UCSD-AML1 (cell line): ENCODE results near the gene TMEM170B.
A peak's percentile ranks its signal among the peaks of the same experiment; 100 is the strongest.
"Not testable (repeated sequence)": the region's sequence is repeated elsewhere in the genome, so short reads cannot be mapped to it uniquely, and the experiment has no call there.

Experiments
- DNase-seq: peaks from one replicate; lab custom pipeline; 2025; ENCODE audit not compliant: unreplicated experiment; lab: John Stamatoyannopoulos, UW

TMEM170B gene

DNA sequence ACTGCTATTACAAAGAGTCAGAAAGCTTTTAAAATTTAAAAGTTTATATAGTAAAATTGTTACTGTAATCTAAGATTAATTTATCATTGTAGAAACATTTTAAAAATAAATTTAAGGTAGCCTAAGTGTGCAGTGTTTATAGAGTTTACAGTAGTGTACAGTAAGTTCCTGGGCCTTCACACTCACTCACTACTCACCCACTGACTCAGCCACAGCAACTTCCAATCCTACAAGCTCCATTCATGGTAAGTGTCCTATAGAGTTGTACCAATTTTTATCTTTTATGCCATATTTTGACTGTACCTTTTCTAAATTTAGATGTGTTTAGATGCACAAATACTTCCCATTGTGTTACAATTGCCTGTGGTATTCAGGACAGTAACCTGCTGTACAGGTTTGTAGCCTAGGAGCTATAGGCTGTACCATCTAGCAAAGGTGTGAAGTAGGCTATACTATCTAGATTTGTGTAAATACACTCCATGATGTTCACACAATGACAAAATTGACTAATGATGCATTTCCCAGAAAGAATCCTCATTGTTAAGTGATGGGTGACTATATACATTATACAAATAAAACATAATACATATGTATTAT, 10.2 kb upstream of the TMEM170B start:
- no peak for DNase-seq

DNA sequence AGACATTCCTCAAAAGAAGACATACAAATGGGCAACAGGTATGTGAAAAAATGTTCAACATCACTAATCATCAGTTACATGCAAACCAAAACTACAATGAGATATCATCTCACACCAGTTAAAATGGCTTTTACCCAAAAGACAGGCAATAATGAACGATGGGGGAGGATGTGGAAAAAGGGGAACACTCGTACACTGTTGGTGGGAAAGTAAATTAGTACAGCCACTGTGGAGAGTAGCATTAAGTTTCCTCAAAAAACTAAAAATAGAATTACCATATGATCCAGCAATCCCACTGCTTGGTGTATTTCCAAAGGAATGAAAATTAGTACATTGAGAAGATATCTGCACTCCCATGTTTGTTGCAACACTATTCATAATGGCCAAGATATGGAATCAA, 8.6 kb upstream of the TMEM170B start:
- DNase-seq: no peak

DNA sequence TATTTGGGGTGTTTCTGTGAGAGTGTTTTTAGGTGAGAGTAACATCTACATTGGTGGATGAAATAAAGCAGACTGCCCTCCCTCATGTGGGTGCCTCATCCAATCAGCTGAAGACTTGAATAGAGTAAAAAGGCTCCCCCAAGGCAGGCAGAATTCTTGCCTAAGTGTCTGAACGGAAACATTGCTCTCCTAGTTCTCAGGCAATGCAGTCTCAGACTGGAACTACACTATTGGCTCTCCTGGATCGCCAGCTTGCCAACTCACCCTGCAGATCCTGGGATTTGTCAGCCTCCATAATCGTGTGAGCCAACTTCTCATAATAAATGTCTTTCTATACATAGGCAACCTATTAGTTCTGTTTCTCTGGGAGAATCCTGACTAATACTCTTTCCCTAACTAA, 5.5 kb upstream of the TMEM170B start:
- DNase-seq: no peak

DNA sequence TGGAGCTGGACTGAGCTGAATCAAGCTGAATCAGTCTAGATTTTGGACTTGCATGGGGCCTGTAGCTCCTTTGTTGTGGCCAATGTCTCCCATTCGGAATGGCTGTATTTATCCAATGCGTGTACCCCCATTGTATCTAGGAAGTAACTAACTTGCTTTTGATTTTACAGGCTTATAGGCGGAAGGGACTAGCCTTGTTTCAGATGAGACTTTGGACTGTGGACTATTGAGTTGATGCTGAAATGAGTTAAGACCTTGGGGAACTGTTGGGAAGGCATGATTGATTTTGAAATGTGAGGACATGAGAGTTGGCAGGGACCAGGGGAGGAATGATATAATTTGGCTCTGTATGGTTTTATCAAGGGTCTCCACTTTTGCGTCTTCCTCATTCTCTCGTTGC, 3.0 kb upstream of the TMEM170B start:
- DNase-seq: no peak

DNA sequence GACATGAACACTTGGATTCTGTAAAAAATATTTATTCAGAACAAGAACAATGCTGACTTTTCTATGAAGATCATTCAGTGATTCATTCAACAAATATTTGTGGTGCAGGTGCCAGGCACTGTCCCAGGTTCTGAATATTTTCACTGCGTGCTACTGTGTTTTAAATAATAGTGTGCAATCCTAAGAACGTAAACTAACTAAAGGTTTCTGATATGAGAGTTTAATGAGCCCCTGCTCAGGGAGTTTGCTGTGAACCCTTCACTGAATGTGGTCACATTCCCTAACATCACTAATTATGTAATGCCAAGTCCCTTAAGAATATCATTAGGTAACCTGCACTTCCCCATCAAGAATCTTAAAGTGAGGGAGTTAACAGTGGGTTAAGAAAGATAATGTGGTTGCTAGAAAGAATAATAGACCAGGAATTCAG, 1.7 kb upstream of the TMEM170B start:
- no peak for DNase-seq

DNA sequence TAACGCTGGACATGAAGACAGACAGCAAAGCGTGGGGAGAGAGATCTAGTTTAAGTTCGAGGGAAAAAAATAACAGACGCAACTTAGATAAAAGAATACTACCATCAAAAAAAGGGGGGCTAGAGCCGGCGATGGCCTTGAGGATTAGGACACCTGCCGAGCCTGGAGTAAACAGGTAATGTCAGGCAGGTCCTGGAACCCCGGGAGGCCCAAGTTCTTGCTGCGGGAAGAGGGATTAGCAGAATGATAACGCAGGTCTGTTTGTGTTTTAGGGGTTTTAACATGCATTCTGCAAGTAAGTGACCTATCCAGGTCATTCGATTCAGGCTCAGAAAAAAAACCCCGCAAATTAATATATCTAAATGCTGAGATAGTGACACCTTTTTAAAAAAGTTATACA, 754 bp upstream of the TMEM170B start:
- no peak for DNase-seq

DNA sequence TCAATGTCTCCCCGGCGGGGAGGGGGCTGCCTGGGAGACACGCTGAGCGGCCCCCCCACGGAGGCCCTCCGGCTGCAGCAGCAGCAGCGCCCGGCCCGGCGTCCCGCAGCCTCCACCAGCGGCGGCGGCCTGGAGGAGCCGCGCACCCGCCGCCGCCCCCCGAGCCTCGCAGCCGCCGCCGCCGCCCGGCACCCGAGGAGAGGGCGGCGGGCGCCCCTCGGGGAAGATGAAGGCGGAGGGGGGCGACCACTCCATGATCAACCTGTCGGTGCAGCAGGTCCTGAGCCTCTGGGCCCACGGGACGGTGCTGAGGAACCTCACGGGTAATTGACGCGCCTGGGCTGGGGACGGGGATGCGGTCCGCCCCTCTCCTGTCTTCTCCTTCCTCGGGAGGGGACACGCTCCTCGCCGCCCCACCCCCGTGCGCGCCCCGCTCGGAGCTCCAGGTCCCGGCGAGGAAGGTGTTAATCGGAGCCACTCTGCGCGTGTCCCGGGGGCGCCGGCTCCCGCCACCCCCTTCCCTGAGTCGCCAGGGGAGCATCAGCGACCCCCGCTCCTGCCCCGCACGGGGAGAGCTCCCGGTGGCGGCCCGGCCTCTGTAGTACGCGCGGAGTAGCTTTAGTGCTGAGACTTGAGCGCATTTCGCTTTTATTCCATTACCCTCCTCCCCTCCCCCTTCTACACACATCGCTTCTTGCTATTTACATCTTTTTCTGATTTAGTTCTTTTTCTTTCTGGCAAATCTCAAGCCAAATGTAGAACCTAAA, 686 bp downstream of the TMEM170B start:
- no peak for DNase-seq

DNA sequence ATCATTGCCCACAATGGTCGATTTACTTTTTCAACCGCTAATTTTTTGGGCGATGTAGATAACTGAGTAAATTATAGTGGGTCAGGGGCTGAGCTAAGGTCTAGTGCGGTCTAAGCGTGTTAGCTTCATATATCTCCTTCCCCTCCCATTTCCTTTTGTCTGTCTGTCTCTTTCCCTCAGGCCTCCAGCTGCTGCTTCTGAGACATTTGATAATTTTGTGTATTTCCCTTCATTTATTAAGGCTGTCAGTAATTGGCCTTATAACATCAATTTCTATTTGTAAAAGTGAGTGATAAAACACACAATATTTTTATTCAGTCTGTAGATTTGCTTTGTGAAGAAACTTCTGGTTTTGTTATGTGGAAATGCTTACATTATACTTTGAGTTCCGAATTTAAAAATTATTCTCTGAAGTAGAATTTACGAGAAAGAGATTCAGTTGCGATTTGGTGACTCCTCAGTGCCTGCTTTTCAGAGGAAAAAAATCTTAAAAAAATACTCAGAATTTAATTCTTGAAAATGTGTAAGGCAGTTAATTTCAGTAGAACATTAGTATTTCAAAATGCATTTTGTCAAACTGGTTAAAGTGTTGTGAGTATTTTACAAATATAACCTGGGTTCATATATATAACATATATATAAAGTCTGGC, 1.4 kb downstream of the TMEM170B start:
- no peak for DNase-seq

DNA sequence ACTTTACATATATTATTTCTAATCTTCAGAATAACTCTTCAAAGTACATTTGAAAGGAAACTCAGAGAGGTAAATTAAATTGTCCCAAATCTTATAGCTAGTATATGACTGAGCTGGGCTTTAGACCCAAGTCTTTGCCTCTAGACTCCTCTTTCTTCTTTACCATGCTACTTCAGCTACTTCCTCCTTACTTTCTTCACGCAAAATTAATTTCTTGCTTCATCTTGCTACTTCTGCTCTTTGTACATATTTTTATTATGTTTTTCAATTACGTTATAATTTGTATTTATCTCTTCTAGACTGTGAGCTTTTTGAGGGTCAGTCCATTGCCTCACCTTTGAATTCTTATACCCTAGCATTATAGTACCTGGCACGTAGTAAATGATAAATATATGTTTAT, 5.3 kb downstream of the TMEM170B start:
- DNase-seq: no peak

DNA sequence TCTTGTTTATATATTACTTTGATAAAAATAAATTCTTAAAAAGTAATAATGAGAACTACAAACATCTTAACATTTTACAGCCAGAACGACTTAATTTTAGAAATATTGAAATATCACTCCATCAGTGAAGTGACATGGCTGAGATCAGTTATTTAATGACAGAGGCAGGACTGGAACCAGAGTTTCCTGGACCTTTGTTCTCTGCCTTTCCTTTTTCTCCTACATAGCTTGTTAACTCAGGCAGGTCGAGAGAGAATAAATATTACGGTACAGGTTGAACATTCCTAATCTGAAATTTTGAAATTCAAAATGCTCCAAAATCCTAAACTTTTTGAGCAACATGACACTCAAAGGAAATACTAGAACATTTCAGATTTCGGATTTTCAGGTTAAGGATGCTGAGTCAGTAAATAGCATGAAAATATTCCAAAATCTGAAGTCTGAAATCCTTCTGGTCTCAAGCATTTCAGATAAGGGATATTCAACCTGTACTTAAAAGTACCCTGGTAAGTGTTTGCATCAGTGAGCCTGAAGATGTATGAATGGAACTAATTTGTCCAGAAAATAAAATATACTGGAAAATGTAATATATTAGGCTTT, 6.5 kb downstream of the TMEM170B start:
- DNase-seq: no peak

DNA sequence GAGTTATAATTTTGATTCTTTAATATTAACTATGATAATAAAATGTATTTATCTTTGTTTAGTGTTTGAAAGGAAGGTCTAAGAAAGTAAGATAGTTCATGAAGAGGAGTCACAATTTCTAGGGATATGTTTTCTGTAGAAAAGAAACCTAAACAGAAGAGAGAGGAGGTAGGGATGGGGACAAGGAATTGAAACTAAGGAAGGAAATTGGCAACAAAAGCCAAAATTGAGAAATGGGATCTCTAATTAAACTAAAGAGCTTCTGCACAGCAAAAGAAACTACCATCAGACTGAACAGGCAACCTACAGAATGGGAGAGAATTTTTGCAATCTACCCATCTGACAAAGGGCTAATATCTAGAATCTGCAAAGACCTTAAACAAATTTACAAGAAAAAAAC, 10.3 kb downstream of the TMEM170B start:
- not testable (repeated sequence) for DNase-seq

DNA sequence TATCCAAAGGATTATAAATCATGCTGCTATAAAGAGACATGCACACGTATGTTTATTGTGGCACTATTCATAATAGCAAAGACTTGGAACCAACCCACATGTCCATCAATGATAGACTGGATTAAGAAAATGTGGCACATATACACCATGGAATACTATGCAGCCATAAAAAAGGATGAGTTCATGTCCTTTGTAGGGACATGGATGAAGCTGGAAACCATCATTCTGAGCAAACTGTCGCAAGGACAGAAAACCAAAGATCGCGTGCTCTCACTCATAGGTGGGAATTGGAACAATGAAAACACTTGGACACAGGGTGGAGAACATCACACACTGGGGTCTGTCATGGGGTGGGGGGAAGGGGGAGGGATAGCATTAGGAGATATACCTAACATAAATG, 11.0 kb downstream of the TMEM170B start:
- DNase-seq: not testable (repeated sequence)

DNA sequence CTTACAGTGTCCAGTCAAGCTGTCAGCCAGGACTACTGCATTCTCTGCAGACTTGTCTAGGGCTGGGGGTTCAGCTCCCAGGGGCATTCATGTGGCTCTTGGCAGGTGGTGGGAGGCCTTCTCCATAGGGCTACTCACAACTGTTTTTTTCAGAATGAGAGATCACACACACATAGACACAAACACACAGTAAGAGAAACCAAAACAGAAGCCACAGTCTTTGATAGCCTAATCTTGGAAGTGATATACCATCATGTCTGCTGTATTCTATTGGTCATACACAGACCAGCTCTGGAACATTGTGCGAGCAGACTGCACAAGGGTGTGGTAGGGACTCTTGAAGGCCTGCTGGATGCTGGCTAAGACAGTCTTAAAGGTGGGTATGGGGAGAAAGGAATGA, 13.5 kb downstream of the TMEM170B start:
- DNase-seq: no peak

DNA sequence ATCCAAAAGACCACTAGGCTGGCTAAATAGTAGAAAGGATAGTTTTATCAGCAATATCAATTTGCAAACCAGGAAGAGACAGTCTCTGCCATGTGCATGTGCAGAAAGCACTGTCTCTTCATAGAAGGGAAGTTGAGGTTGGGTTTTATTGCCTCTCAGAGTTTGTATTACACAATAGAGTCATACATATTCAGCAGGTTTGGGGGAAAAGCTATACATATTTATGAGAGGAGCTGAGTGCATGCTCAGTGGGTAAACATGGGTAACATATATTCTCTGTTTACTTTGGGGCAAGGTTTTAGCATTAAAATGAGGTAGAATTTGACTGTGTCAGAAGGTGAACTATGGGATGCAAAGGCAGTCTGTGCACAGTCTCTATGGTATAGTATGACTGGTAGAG, 14.9 kb downstream of the TMEM170B start:
- no peak for DNase-seq

DNA sequence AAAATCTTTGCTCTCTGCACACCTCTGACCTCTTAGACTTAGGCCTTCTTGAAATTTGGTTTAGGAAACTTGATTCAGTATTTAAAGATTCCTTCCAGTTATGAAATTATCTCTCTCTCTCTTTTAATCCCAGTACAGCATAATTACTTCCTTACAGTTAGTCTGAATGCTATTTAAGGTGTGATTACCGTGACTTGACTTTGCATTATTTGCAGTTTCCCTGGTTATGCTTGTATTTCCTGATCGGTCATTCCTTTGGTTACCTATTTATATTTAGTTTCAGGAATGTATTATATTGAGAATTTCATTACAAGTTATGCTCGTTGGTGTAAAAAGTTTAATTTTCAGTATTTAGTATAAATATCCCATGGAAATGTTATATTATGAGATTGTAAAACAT, 16.3 kb downstream of the TMEM170B start:
- no peak for DNase-seq

DNA sequence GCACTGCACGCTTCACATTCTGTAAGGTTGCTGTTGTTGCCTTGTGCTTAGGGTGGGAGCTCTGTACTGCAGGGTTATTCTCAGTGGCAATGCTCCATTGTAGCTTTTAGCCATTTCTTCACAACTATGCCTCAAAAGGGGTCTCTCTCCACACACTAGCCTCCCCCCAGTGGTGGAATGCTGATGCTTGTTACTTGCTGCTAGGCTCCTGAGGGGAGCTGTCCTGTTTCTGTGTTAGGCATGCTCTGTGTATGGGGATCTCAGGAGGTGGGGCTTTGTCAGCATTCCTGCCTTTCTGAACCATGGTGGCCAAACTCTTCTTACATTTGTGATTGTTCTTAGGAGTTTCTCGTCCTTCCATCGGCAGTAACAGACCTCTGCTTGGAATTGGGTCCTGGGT, 18.8 kb downstream of the TMEM170B start:
- DNase-seq: no peak

DNA sequence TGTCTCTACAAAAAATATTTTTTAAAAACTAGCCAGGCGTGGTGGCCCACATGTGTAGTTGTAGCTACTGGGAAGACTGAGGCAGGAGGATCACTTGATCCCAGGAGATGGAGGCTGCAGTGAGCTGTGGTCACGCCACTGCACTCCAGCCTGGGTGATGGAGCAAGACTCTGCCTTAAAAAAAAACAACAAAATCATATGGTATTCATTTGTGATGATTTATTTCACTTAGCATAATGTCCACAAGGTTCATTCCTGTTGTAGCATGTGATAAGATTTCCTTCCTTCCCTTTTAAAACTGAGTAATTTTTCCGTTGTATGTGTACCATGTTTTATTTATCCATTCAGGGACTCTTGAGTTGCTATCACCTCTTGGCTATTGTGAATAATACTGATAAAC, 26.2 kb downstream of the TMEM170B start:
- DNase-seq: no peak

DNA sequence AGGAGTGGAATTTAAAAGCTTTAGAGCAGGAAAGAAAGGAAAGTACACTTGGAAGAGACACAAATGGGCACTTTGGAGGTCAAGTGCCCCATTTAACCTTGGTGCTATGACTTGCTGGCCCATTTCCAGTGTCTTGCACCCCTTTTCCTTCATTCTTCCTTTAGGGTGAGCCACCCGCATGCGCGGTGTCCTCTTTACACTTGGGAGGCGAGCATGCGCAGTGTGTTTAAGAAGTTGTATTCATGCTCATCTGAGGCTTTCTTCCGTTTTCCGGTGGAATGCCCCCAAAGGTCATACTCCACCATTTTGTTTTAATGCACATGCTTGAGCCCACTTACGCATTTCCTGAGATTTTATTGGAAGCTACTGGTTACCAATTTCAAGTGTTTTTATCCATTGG, 29.1 kb downstream of the TMEM170B start:
- DNase-seq: no peak

DNA sequence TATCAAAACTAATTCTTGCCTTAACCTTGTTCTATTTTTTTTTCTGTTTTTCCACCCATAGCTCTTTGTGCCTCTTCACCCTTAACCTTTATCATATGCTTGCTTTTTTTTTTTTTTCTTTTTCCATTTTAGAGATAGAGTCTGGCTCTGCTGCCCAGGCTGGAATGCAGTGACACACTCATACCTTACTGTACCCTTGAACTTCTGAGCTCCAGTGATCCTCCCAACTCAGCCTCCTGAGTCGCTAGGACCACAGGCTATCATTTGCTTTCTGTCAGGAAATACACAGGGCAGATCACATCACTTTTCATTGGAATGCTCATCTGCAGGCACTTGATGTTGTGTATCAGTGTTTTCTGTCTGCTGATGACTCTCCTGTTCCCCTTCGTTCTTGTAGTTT, 33.5 kb downstream of the TMEM170B start:
- DNase-seq: no peak

DNA sequence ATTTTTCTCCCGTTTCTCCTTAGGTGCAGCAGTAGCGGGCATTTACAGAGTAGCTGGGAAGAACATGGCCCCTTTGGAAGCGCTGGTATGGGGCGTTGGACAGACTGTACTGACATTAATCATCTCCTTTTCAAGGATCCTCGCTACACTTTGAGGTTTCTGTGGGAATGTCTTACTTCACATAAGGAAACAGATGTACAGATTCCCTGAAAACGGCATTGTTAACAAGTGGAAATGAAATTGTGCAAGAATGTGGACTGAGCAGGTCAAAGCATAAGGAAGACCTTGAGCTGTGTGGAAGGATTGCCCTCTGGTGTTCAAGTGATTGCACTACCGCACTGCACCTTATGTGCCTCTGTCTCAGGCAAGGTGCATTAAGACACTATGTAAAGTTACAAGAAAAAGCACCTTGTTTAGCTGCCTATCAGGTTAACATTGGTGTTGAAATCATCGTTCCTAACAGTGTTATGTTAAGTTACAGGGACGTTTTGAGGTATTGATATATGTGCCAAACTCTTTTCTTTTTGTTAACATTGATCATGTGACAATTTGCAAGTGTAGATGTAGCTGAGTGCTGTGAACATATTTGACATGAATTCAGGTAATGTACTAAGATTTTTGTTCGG, 38.0 kb downstream of the TMEM170B start:
- peak; percentile 24 for DNase-seq

DNA sequence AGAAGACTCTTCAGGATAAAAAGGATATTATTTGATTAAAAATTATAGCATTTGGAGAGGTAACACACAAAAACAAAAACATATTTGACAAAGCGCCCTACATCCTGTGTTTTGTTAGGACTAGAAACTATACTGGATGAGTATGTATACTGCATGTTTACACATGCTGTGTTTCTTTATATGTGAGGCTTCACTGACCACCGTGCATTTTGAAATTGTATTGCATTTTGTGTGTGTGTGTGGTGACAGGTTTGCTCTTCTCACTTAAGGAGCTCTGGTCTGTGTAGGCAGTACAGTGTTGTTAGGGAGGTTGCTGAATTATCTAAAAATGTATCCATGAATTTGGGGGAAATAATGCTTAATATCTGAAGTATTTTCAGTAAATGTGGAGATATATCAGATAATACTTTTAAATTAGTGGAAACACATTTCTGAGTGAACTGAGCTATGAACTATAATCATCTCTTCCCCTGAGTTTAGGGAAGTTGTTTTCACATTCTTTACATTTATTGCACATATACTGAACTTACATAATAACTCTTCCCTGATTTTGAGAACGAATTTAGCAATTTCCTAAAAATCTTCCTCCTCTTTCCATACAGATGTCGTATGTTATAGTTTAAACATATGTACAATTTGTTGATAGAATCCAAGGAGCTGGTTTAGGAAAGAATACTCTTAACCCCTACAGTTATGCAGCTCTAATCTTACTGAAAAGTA, 43.3 kb downstream of the TMEM170B start:
- no peak for DNase-seq
